ENCODE data around the gene PABPC1L2A. TPM values are rescaled to one million over a fixed set of nuclear protein-coding genes. Genes with fewer than 3 reads are reported as not detected.
"Not testable (repeated sequence)": the region's sequence is repeated elsewhere in the genome, so short reads cannot be mapped to it uniquely, and the experiment has no call there.

The PABPC1L2A gene
- polyA plus RNA-seq (2013, experiment 1 of 2; ENCODE audit: insufficient read length) = not detected
- not detected for polyA plus RNA-seq (2013, experiment 2 of 2; ENCODE audit: insufficient read length)

- not testable (repeated sequence) for DNase-seq
Measured at GRCh38 chrX:73079024-73079562, at the start of gene PABPC1L2A. PABPC1L2A (minus strand) TSS chrX:73079512; CDS start chrX:73079386, 126 bp downstream.

DNA sequence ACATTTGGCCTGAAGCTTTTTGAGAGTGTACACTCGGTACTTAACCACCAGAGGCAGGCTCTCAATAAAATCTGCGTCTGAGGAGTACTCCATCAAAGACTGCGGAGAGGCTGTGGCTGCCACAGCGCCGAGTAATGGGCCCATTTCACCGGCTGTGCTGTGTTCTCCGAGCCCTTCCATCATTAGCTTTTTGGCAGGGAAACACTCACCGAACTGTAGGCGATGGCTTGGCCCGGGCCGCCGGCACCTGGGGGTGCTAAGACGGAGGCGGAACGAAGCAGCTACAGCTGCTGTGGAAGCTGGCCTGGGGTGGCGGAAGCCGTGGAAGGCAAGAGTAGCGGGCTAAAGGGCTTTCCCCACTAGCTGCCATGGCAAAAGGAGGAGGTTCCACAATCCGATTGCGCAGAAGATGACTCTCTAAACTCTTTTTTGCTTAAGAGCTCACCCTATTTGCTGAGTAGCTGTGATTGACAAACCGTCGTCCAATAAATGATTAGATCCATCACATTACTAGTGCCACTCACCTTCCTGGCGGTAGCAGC lies 48.5 kb upstream of the PABPC1L2A start:
- DNase-seq = no peak

DNA sequence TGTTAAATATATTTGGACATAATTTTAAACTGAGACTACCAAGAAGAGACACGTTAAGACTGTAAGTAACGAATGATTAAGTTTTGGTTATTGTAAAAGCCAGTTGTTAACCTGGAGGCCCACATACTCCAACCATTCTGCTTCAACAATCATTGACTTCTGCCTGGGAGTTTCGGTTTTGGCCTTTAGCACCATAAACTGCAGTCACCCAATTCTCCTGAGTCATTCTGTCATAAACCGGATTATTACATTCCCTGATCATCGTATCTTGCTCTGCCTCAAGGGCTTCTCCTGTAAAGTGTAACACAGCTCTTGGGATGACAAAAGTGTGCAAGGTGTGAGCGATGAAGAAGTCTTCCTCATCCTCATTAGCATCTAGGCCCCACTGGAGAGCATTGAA lies 46.9 kb upstream of the PABPC1L2A start:
- DNase-seq = no peak

- not testable (repeated sequence) for DNase-seq
Measured at GRCh38 chrX:73099505-73099904, 20.2 kb upstream of the PABPC1L2A start.

- not testable (repeated sequence) for DNase-seq
Measured at GRCh38 chrX:73086766-73087165, 7.5 kb upstream of the PABPC1L2A start.

- DNase-seq = not testable (repeated sequence)
Measured at GRCh38 chrX:73079884-73080283, 572 bp upstream of the PABPC1L2A start.

DNA sequence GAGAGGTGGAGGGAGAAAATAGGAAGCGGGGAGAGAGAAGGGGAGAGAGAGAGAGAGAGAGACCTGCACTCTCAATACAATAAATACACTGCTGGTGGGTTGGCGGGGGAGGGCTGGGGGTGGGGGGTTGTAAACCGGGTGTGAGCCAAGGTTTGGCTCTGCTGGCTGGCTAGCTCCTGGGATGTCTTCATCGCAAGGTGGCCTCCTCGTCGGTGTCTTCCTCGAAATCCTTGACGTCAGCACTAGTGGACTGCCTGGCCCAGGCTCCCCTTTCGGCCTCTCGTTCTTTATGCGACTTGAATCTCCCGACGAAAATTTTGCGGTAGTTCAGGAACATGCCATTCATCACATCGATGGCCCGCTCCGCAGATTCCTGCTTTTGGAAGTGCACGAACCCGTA lies 715 bp downstream of the PABPC1L2A start:
- DNase-seq = not testable (repeated sequence)

DNA sequence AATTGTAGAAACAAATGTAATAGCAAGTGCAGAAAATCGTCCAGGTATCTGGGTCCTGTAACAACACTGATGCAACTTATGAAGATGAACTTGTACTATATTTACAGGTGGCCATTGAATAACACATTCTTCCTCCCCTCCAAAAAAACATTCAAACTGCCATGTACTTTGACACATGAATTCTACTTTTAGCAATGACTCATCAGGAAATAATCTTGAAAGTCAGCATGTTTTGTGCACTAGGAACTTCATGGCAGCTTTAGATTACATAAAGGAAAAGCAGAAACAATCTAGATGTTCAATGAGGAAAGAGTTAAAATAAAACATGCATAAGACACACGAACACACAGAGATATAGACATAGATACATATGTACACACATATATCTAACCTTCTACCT lies 2.5 kb downstream of the PABPC1L2A start:
- no peak for DNase-seq

DNA sequence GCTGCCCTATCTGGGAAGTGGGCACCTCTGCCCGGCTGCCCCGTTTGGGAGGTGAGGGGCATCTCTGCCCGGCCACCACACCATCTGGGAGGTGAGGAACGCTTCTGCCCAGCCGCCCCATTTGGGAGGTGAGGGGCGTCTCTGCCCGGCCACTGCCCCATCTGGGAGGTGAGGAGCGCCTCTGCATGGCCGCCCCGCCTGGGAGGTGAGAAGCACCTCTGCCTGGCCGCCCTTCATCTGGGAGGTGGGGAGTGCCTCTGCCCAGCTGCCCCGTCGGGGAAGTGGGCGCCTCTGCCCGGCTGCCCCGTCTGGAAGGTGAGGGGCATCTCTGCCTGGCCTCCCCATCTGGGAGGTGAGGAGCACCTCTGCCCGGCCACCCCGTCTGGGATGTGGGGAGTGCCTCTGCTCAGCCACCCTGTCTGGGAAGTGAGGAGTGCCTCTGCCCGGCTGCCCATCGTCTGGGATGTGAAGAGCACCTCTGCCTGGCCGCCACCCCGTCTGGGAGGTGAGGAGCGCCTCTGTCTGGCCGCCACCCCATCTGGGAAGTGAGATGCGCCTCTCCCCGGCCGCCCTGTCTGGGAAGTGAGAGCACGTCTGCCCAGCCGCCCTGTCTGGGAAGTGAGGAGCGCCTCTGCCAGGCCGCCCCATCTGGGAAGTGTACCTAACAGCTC lies 9.8 kb downstream of the PABPC1L2A start:
- no peak for DNase-seq

GRCh38 chrX:73068467-73069364 lies 10.6 kb downstream of the PABPC1L2A start:
- no peak for DNase-seq

DNA sequence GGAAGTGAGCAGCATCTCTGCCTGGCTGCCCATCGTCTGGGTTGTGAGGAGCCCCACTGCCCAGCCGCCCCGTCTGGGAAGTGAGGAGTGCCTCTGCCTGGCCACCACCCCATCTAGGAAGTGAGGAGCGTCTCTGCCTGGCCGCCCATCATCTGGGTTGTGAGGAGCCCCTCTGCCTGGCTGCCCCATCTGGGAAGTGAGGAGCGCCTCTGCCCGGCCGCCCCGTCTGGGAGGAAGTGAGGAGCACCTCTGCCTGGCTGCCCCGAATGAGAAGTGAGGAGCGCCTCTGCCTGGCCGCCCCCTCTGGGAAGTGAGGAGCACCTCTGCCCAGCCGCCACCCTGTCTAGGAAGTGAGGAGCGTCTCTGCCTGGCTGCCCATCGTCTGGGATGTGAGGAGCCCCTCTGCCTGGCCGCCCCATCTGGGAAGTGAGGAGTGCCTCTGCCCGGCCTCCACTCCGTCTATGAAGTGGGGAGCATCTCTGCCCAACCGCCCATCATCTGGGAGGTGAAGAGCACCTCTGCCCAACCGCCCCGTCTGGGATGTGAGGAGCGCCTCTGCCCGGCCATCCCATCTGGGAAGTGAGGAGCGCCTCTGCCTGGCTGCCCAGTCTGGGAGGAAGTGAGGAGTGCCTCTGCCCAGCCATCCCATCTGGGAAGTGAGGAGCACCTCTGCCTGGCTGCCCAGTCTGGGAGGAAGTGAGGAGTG lies 11.4 kb downstream of the PABPC1L2A start:
- not testable (repeated sequence) for DNase-seq

GRCh38 chrX:73028876-73029275 lies 50.4 kb downstream of the PABPC1L2A start:
- no peak for DNase-seq

All from fibroblast of skin of abdomen (primary cell).